ENCODE results near the gene ADGRF3.
A peak's percentile ranks its signal among the peaks of the same experiment; 100 is the strongest.

ADGRF3 gene

DNA sequence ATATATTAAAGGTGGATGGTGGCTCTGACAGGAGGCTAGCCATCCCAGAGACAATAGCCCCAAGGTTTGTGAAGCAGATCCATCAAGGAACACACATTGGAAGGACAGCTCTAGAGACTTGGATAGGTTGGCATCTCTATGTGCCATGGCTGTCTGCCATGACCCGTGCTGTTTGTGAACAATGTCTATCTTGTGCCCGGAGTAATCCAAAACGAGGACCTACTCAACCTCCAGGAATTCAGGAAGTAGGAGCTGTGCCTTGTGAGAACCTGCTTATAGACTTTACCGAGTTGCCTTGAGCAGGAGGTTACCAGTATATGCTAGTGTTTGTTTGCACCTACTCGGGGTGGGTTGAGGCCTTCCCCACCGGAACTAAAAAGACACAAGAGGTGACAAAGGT is 43.7 kb downstream of the ADGRF3 start:
- TF ChIP-seq CTCF (IDR thresholded peaks at IDR 0.05; ENCODE audit: insufficient read depth, low read depth, low read length, missing control alignments), result no peak
- no peak overlapping the region for H3K4me3 ChIP-seq (ENCODE audit: low read length)
- DNase-seq (ENCODE audit: low read depth), result peak; percentile 91

GRCh38 chr2:26300234-26300925 is 46.2 kb downstream of the ADGRF3 start:
- TF ChIP-seq CTCF (IDR thresholded peaks at IDR 0.05; ENCODE audit: insufficient read depth, low read depth, low read length, missing control alignments), result no peak
- peak; percentile 89 for DNase-seq (ENCODE audit: low read depth)
- peak overlapping the region; percentile 49 for H3K4me3 ChIP-seq (ENCODE audit: low read length)

DNA sequence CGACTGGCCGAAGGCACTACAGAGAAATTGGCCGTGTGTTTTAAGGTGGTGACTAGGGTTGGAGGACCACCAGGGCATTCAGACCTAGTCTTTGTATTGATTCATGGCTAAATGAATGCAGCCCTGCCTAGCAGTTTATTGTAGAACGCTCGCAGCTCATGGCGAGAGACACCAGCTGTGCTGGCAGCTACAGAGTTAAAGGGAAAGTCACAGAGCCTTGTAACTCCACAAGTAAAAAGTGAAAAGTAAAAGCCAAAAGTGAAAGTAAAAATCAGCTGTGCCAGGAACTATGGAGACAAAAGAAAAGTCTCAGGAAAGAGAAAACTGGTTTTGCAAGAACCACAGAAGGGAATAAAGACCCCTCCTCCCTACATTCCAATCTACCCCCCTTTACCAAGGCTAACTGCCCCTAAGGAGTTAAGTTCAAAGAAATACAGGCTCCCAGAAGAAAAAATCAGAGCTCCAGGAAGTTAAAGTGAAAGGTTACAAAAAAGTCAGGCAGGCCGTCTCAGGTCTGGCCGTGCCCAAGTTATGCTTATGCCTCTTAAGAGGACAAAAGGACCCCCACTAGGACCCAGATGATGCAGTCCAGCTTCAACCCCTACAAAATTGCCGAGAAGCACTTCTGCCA is 47.0 kb downstream of the ADGRF3 start:
- TF ChIP-seq CTCF (IDR thresholded peaks at IDR 0.05; ENCODE audit: insufficient read depth, low read depth, low read length, missing control alignments), result no peak
- DNase-seq (ENCODE audit: low read depth), result peak; percentile 60
- peak overlapping the region; percentile 49 for H3K4me3 ChIP-seq (ENCODE audit: low read length)

GRCh38 chr2:26298638-26299393 is 47.8 kb downstream of the ADGRF3 start:
- peak overlapping the region; percentile 49 for H3K4me3 ChIP-seq (ENCODE audit: low read length)
- peak; percentile 71 for DNase-seq (ENCODE audit: low read depth)
- TF ChIP-seq CTCF (IDR thresholded peaks at IDR 0.05; ENCODE audit: insufficient read depth, low read depth, low read length, missing control alignments), result no peak

DNA sequence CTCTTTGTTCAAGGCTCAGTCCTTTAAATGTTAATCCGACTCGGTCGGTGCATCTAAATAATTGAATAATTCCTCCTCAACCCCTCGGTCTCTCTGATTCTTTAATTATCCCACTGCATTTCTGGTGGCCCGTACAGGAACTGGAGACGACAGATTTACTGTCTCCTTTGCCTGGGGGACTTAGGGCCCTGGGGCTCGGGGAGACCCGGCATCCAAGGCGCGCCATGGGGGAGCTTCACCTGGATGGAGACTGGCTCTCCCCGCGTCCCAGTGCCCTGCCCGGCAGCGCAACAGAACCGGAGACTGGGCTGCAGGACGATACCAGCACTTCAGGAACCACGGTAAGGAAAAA is 48.3 kb downstream of the ADGRF3 start:
- DNase-seq (ENCODE audit: low read depth), result no peak
- TF ChIP-seq CTCF (IDR thresholded peaks at IDR 0.05; ENCODE audit: insufficient read depth, low read depth, low read length, missing control alignments), result no peak
- H3K4me3 ChIP-seq (ENCODE audit: low read length), result peak overlapping the region; percentile 49

GRCh38 chr2:26297061-26297460 is 49.5 kb downstream of the ADGRF3 start:
- no peak overlapping the region for H3K4me3 ChIP-seq (ENCODE audit: low read length)
- no peak for DNase-seq (ENCODE audit: low read depth)
- no peak for TF ChIP-seq CTCF (IDR thresholded peaks at IDR 0.05; ENCODE audit: insufficient read depth, low read depth, low read length, missing control alignments)

All from epithelial cell of esophagus (primary cell).